Forelimb muscle (tissue), 1 donor: ENCODE data around the gene CNIH3. TPM values are rescaled to one million over a fixed set of nuclear protein-coding genes. Genes with fewer than 3 reads are reported as not detected.
A peak's percentile ranks its signal among the peaks of the same experiment; 100 is the strongest.
"Not testable (repeated sequence)": the region's sequence is repeated elsewhere in the genome, so short reads cannot be mapped to it uniquely, and the experiment has no call there.

Experiments
- DNase-seq: peaks from one replicate; pipeline ENCODE4 v3.0.0-alpha.2; 2013; ENCODE audit warnings: low read depth
- polyA plus RNA-seq: library from polyadenylated mRNA; unstranded; fragments of 120-200 nt; gene quantifications from one replicate; pipeline ENCODE4 v1.2.1, GENCODE V29; 2013; ENCODE audit not compliant: insufficient read length

CNIH3 gene
- polyA plus RNA-seq, 1 donor, result 2.2 TPM

DNA sequence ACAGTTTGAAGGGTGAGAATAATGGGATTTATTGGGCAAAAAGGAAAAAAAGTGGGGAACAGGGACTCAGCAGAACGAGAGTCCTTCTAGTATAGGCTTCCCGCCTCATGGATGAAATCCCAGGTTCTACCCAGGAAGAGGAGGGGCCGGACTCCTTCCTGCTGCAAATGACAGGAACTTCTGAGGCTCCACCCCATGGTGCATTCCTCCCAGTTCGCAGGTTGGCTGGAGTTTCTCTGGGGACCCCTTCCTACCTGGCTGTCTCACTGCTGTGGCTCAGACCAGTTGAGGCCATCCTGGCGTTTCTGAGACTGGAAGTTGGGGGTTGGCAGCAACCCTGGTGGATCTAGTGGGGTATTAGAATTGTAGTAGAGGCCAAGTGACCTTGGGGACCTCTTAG is 27.5 kb downstream of the CNIH3 start:
- DNase-seq, result no peak

DNA sequence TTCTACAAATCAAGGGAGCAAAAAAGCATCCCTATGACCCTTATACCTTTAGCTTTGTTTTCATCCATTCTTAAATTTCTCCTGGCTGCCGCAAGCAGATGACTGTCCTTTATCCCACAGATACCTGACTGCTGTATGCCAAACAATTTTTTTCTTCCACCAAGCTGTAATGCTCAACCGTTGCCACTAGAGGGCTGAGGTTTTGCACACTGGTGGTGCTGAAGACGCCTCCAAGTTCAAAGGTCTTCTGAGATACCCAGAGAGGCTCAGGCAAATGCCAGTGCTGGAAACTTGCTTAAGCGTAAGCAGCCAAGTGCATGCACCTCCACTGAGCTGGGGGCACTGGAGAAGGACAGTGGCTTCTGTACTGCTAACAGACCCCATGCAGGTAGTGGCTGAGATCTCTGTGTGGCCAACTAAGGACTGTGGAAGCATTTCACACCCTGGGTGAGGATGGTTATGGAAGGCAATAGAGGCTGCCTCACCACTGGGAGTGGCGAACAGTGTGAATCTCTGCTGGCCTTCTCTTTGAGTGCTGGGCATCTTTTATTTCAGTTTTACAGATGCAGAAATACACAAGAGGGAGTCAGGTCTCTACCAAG is 28.5 kb downstream of the CNIH3 start:
- DNase-seq, result peak; percentile 19

DNA sequence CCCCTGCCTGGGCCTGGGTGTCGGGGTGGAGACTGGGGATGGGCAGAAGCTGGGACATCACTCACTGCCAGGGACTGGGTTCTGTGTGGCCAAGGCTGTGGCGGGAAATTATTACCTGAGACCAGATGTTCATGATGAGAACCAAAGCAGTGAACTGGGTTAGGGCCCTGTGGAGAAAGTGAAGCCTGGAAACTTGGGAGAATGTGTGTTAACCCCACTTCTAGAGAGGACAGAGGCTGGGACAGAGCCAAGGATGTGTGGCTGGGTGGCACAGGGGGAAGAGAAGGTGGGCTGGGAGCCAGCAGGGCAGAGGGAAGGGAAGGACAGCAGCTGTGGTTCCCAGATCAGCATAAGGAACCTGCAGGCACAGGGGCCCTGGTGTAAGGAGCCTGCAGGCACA is 31.3 kb downstream of the CNIH3 start:
- no peak for DNase-seq

DNA sequence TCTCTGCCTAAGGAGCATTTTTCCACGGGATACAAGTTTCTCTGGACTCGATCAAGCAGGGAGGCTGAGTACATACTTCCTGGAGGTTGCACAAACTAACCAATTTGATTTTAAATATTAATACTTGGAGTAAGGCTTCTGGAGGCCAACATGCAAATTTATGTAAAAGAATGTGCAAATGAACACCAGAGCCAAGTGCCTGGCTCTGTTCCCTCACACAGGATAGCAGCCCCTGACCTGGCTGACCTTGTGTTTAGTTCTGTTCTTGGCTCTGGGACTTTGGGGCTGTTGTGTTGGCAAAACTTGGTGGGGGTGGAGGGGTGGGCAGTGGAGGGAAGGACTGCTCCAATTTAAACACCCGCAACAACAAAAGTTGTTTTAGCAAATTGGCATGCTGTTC is 34.2 kb downstream of the CNIH3 start:
- no peak for DNase-seq

DNA sequence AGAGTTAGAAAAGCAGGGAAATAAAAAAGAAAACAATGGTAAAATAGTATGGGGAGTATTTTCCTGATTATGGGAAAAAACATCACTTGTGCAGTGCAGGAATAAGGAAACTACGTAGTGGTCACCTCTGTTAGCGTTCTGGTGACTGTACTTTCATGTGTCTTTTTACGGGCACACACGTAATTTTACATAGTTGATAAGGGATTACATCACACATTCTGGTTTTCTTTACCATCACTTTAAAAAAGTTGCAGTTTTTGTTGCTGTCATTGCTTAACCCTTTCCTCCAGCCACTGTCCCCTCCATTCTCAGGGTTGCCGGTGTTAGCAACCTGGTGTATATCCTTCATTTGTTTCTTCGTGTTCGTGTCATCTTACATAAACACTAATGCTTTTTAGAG is 35.1 kb downstream of the CNIH3 start:
- DNase-seq, result no peak

DNA sequence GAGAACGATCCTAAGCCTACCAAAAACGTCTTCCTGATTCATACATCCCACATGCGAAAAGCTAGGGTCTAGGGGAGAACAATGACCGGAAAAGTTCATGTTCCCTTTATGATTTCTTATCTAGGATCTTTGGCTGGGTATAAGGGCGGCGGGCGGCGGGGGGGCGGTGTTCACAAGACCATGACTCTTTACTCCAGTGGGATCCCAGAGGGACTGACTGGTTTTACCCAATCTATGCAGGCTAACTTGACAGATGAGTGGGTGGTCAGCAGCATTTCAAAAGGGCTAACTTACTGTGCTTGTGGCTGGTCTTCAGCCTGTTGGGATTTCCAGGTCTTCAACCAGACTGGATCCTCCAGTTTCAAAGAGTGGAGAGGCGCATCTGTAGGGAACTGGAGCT is 40.3 kb downstream of the CNIH3 start:
- no peak for DNase-seq

DNA sequence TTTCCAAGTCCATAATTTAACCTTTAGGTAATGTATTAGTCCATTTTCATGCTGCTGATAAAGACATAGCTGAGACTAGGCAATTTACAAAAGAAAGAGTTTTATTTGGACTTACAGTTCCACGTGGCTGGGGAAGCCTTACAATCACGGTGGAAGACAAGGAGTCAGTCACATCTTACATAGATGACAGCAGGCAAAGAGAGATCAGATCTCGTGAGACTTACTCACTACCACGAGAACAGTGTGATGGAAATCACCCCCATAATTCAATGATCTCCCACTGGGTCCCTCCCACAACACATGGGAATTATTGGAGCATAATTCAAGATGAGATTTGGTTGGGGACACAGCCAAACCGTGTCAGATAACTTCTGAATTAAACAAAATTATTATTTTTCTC is 44.0 kb downstream of the CNIH3 start:
- no peak for DNase-seq

DNA sequence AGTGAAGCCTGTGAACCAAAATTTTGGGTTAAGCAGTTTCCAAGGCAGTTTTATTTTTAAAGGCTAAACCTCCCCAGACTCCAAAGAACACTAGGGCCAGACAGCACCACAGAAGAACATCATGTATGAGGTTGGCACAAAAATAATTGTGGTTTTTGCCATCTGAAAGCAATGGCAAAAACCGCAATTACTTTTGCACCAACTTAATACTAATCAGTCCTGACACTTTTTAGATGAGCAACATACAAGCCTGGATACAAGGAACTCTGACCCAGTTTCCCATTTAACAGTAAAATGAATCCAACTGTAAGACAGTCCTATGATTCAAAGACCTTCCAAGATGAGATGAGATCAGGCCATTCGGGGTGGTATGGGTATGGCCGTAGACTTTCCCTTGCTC is 46.8 kb downstream of the CNIH3 start:
- no peak for DNase-seq

DNA sequence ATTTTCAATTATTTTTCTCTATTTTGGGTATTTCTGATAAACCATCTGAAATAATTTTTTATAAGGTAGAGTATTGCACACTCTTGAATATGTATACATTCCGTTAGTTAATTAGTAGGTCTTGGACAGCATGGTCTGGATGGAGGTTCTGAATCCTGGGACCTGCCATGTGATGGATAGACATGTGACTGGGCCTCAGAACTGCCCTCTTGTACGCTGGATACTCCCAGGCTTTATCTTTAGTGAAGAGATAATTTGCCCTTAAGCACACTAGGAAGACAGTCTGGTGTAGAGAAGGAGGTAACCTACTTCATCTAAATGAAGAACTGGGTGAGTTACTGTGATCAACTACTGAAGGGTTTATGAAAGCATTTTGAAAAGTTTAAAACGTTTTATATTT is 48.9 kb downstream of the CNIH3 start:
- no peak for DNase-seq

DNA sequence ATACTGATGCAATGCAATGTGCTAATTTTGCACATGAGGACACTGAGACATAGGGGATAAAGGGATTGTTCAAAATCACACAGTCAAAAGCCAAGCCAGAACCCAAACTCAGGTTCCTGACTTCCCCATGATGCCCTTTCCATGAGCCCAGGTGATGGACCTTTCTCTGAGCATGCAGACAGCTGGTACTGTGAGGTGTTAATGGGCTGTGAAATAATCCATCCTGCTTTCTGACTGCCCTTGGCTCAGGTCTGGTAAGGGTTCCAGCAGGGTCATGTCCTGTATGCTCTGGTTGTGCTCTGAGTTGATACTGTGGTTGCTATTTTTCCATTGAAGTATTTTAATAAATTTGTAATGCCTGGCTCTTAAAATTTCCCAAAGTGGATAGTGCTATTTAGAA is 50.0 kb downstream of the CNIH3 start:
- DNase-seq, result no peak

DNA sequence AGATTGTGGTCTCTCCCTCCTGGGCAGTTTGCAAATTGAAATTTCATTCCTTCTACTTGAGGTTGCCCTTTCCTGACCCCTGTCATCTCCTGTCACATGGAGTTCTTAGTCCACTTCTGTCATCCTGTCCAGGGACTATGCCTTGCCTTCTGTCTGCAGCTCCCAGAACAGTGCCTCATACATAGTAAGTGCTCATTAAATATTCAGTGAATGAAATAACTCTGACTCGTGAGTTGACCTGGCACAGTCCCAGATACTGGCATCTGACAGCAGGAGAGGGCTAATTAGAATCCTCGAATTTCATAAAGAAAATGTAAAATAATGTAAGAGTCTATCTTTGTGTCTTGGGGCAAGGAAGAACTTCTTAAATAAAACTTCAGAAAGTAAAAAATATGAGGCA is 50.8 kb downstream of the CNIH3 start:
- DNase-seq, result no peak

DNA sequence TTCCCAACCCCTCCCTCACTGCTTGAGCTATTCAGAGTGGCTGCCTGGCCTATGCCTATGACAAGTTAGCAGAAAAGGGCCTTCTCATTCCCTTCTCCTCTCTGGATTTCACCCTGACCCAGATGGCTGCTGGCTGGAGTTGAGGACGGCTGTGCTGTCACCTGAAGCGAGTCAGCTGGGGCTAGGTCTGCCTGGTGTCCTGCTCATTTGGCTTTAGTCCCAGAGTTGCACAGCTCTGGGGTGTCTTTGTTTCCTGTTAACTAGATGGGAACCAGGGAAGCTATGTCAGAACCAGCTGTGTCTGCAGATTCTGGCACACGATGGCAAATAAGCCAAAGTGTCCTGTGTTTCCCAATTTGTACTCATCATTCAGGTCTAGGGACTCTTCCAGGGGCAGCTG is 52.9 kb downstream of the CNIH3 start:
- DNase-seq, result no peak

DNA sequence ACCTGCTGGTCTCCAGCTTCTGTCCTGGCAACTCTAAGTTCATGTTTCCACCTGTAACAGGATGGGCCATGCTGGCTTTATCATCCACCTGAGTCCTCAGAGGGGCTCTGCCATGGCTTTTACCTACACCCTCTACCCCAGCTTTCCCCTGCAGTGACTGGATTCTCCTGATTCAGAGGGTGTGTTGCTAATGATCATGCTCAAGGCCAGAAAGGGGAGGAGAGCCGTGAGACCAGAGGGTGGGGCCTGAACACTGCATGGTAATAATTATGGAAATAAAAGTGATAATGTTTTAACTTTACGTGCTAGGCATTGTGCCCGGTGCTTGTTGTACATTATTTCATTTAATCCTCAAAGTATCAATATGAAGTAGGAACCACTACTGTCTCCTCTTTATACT is 53.3 kb downstream of the CNIH3 start:
- no peak for DNase-seq

DNA sequence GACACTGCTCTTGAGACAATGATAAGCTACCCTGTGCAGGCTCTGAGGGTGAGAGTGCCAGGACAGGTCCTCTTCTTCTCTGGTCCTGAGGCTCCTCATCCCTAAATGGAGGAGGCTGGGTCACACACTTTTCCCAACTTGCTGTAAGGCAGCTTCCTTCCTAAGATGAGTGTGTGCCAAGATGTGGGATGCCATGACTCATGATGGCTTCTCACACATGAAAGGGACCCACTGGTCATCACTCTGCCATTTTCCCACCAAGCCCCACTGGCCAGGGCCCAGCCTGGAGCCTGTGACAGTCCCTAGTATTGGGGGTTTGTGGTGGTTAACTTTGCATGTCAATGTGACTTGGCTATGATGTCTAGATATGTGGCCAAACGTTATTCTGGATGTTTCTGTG is 54.4 kb downstream of the CNIH3 start:
- no peak for DNase-seq

DNA sequence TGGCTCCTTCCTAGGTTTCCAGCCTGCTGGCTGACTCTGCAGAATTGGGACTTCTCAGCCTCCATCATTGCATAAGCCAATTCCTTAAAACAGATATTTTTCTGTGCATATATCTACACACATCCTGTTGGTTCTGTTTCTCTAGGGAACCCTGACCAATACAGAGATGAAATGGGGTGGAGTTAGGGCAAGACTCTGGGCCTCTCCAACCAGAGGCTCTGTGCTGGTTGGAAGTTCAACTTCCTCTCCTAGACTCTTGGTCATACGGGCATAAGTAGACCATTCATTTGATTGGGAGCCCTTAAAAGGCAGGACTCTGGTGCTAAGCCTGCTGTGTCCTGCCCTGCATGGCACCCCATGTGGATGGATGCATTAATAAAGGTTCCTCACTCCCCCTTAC is 55.0 kb downstream of the CNIH3 start:
- DNase-seq, result no peak

DNA sequence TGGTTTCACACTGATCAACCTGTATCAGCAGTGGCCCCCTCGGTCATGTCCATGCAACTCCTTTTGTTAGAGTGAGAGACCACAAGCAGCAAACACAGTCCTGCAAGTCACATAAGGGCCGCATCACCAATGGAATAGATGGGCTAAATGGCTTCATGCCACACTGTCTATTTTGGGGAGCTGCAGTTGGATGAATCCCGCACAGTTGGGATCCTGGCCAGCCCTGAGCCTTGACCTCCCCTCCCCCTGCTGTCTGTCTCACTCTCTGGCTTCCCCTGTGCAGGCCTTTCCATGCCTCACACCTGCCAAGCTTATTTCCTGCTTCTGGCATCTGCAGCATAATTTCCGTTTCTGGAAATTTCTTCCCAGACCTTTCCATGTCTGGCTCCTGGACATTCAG is 57.0 kb downstream of the CNIH3 start:
- no peak for DNase-seq

DNA sequence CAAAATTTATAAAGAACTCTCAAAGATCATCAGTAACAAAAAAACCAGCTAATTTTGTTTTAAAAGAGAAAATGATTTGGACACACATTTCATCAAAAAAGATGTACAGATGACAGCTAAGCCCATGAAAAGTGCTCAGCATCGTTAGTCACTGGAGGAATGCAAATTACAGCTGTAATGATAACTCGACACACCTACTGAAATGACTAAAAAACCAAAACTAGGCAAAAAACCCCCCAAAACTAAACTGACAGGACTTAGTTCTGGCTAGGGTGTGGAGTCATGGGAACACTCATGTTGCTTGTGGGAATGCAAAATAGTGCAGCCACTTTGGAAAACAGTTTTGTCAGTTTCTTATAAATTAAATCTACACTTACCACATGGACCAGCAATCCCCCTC is 59.5 kb downstream of the CNIH3 start:
- no peak for DNase-seq

DNA sequence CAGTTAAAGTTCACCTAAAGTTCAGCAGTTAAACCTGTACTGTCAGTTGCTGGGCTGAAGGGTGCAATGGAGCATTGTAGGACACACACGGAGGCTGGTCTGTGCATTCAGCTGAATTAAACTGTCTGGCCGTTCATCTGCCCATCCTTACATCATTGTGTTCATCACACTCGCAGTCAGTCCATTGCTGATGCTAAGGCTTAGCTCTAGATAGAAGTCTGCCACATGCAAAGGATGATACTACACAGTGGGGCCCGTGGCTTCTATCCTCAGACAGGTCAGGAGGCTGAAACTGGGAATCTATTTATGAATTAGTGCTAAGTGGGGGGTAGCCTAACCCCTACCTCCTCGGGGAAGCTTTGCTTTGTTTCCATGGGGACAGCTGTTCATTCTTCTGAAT is 60.4 kb downstream of the CNIH3 start:
- DNase-seq, result no peak

DNA sequence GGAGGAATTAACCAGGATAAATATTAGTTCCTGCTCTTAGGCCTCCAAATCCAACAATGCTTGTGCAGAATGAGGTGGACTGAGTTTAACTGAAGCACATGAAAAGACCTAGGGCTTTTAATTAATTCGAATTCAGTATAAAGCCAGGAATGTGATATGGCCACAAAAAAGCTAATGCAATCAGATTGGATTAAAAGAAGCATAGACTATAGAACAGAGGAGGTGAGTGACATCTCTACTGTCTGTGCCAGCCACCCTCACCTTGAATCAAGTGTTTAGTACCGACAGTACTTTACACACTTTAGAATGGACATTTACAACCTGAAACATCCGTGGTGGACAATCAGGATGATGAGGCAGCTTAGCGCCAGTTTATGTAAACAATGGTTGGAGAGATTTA is 62.1 kb downstream of the CNIH3 start:
- DNase-seq, result no peak

DNA sequence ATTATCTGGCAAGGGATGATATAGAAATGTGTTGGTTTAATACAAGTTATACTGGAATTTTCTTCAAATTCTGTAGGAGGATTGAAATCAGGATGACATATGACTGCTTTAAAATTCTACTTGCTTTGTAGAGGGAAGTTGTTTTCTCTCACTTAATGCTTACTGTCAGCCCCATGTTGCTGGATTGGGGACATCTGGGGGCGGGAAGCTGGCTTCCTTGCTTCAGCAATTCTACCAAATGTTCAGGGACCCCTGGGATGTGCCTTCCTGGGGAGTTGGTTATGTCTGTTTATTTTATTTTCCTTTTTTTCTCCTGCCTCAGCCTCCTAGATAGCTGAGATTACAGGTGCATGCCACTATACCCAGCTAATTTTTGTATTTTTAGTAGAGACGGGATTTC is 63.5 kb downstream of the CNIH3 start:
- no peak for DNase-seq

DNA sequence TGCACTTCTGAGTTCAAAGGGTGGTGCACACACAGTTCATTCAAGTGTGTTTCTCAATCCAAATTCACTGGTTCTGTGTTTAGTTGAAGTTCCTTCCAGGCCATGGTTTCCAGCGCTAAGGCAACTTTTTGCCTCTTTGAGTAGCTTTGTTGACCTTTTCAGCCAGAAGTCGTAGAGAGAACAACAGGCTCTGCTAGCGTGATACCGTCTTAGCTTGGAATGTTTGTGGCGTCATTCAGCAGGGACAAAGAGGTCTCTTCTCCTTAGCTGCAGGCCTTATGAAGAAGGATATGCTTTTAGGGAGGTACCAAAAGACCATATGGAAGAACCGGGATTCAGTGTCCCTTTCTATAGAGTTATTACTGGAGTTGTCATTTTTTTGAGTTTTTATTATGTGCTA is 65.7 kb downstream of the CNIH3 start:
- DNase-seq, result no peak

DNA sequence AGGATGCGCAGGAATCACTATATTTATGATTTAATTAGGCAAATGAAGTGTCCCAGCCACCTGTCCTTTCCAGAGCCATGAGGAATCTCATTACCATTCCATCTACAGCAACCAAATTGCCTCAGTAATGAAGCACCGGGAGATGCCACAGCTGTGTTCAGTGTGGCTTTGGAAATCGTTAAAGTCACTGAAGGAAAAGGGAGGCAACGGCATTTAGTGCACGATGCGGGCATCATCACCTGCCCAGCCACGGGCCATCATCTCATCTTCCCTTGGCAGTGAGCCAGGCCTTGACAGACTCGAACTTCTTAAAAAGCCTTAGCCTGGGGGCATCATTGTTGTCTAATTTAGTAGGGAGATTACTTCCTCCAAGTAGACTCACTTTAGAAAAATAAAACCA is 67.8 kb downstream of the CNIH3 start:
- DNase-seq, result no peak

DNA sequence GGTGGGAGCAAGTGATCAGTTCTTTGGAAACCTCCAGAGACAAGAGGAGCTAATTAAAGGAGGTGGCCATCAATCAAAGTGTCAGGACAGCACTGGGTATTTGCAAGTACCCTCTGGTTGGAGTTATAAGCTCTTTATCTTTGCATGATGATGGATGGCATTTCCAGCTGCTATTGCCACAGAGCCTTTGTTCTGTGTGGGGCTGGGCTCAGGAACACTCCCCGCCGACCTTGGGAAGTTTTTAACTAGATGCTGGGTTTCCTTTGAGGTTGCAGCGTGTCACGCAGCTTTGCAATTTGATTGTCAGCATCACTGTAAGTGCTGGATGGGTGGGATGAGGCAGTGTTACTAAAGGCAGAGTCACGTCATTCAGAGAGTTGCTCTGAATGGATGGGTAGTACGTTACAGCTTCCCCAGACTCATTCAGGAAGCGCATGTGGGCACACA is 68.9 kb downstream of the CNIH3 start:
- no peak for DNase-seq

DNA sequence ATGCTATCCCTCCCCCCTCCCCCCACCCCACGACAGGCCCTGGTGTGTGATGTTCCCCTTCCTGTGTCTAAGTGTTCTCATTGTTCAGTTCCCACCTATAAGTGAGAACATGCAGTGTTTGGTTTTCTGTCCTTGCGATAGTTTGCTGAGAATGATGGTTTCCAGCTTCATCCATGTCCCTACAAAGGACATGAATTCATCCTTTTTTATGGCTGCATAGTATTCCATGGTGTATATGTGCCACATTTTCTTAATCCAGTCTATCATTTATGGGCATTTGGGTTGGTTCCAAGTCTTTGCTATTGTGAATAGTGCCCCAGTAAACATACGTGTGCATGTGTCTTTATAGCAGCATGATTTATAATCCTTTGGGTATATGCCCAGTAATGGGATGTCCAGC is 70.0 kb downstream of the CNIH3 start:
- not testable (repeated sequence) for DNase-seq

DNA sequence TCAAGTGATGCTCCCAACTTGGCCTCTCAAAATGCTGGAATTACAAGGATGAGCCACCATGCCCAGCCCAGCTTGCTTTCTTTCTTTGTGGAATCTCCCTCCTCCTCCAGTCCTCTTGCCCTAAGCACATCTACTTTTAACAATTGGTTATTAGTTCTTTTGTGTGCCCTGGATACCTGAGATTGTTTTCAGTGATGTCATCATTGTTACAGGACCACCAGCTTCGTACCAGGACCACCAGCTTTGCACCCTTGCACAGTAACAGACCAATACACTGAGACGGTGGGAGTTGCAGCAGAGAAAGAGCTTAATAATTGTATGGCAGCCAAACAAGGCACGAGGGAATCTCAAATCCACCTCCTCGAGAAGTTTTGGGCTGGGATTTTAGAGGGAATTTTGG is 71.3 kb downstream of the CNIH3 start:
- no peak for DNase-seq
